GM12801 (cell line): ENCODE measurements around the gene PACSIN2.

ENCODE experiments used
- TF ChIP-seq, protein P1 (sequence below): IDR thresholded peaks from one replicate; pipeline ENCODE4 v1.5.1; 2011; ENCODE audit warnings: control low read depth; ENCODE audit not compliant: insufficient read length; ENCODE audit errors: extremely low read depth

Gene PACSIN2

DNA sequence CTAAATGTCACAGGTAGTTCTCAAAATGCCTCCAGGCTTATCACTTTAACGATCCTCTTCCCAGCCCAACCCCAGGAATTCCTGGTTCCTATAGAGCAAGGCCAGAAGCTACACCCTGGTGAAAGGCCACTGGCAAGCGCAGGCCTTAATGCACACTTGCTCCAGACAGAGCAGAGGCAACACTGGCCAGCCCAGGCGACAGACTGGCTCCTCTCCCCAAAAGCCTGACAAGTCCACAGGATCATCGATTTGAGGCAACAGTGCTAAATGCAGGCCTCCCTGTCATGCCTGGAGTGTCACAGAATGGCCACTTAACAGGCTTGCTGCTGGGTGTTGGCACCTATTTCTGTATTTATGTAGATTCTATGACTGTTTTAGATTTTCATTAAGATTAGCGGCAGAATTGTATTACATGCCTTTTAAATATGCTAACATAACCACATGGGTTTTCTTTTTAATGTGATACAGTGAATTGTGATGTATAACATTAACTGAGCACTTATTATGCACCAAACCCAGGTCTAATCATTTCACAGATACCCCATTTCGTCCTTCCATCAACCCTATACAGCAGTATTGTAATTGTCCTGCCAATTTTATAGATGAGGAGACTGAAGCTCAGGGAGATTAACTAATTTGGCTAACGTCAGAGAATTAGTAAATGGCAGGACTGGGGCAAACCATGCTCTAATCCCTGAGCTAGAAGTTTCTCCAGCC, 38.6 kb downstream of the PACSIN2 start:
- TF ChIP-seq, protein P1, sequence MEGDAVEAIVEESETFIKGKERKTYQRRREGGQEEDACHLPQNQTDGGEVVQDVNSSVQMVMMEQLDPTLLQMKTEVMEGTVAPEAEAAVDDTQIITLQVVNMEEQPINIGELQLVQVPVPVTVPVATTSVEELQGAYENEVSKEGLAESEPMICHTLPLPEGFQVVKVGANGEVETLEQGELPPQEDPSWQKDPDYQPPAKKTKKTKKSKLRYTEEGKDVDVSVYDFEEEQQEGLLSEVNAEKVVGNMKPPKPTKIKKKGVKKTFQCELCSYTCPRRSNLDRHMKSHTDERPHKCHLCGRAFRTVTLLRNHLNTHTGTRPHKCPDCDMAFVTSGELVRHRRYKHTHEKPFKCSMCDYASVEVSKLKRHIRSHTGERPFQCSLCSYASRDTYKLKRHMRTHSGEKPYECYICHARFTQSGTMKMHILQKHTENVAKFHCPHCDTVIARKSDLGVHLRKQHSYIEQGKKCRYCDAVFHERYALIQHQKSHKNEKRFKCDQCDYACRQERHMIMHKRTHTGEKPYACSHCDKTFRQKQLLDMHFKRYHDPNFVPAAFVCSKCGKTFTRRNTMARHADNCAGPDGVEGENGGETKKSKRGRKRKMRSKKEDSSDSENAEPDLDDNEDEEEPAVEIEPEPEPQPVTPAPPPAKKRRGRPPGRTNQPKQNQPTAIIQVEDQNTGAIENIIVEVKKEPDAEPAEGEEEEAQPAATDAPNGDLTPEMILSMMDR: no peak

DNA sequence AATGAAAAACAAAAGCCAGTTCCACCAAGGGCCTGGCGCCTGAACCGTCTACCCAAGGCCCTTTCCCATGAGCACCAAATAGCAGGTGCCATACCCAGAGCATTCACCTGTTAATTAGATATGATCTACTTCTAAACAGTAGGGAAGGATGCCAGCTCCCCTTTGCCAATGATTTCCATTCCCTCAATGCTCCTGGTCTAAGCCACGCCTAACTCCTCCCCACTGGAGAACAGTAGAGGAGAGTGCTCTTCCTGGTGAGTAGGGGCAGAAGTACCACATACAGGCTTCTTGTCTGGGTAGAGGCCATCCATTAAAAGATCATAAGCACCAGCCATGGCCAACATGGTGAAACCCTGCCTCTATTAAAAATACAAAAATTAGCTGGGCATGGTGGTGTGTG, 40.7 kb downstream of the PACSIN2 start:
- TF ChIP-seq, protein P1: no peak

DNA sequence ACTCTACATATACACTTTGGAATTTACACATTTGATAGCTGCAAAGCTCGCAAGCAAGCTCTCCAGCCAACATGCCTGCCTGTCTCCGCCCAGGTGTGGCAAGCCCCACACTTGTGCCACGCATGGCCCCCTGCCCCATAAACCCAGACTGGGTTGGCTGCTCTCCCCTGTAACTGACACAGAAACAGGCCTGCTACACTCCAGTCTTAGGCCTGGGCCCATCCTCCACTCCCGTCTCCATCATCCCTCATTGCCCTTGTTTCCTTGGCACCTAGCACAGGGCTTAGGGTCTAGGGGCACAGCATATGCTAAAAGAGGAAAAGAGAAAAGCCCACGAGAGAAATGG, 41.4 kb downstream of the PACSIN2 start:
- TF ChIP-seq, protein P1: no peak

DNA sequence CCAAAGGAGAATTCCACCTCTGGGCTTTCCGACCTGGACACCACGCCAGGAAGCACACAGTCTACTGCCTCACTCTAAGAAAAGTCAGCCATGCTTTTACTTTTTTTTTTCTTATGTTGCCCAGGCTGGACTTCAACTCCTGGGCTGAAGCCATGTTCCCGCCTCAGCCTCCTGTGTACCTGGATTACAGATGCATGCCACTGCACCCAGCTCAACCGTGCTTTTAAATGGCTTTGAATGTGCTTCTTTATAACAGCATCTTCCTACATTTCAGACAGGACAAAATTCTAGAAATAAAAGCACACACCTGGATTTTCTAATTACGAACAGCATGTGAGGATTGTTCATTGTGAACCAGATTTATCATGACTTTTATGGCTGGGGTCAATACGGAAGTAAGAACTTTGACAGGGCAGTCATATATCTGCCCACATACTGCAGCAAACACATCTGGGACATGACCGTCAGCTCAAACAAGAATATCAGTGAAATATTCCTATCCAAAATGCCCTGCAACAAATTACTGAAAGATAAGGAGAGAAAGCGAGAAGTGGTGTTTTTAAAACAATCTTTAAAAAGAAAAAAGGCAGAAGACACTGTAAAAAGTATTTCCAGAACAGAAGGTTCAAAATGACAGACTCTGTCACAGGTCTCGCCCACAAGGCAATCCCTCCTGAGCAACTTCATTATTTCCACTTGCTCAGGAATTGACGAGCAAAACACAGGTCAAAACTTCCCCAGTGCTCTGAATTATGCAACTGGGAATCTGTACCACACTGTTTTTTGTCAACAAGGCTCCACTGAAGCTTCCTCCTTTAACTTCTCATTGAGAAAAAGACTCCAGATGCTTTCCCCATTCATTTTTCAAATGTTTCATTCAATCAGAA, 42.1 kb downstream of the PACSIN2 start:
- TF ChIP-seq, protein P1: no peak

DNA sequence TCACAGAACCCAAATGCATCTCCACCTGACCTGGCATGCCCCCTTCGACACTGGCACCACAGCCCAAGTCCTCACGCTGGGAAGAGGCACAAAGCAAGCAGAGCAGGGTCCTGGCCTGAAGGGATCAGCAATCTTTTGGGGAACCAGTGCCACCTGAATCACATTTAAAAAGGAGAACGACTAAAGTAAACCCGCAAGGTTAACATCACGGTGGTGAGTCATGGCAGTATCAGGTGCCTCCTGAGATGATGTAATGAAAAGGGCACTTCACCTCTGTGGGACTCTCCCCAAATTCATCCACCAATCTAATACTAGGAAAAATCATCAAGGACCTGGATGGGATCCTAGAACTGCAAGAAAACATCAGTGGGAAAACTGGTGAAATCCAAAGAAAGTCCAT, 44.9 kb downstream of the PACSIN2 start:
- TF ChIP-seq, protein P1: no peak

DNA sequence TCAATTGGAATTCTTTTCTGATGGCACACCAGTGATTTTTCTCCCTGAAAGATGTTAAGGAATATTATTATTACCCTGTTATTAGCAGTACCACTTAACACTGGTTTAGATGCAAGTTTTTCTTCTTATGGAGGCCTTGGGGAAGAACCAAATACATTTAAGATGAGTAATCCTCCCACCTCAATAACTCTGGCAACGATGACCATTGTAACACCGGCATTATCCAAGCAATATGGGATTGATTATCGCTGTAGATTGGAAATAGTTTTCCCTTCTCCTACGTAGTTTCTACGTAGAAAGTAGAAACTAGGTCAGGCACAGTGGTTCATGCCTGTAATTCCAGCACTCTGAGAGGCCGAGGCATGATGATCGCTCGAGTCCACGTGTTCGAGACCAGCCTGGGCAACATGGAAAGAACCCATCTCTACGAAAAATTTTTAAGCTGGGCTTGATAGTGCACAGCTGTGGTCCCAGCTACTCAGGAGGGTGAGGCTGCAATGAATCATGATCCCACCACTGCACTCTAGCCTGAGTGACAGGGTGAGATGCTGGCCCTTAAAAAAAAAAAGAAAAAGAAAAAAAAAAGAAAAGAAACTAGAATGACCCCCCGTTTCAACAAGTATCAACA, 45.5 kb downstream of the PACSIN2 start:
- TF ChIP-seq, protein P1: no peak

DNA sequence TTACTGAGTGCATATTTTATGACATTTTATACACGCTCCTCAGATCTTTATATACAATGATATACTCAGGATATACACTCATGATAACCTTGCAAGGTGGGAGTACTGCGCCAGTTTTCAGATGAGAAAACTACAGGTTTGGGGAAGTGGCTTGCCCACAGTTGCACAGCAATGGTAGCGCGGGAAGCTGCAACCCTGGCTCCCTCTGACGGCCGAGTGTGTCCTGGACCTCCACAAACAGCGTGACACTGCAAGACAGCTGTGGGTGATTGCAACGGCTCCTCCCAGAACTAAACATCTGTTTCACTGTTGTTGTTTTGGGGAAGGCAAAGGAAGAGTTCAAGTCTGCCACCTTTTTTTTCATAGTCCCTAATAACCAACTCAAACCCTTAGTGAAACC, 47.0 kb downstream of the PACSIN2 start:
- TF ChIP-seq, protein P1: no peak
